Stomach (tissue), 4 donors: ENCODE results near the gene SH3BP2.

Experiments used
- EP300 ChIP-seq: sonication (generic); formaldehyde crosslinking; IDR thresholded peaks from one replicate; pipeline ENCODE4 v1.6.1; 2017; ENCODE audit warnings: antibody characterized with exemption
- POLR2A ChIP-seq, 4 donors: fragments of 450-650 bp; IDR thresholded peaks; one replicate each; pipeline ENCODE4 v1.6.1; 2016; ENCODE audit warnings: antibody characterized with exemption in 4 of 4, control low read depth in 2 of 4, mild to moderate bottlenecking in 1 of 4, moderate library complexity in 1 of 4
- TF ChIP-seq, protein P1 (sequence below), 7 experiments: fragments of 450-650 bp in 4 of 7; fragments of 200-600 bp in 3 of 7; sonication (generic) in 3 of 7; IDR thresholded peaks; one replicate each; pipeline ENCODE4 v1.5.1; 2016 to 2019; ENCODE audit warnings: antibody characterized with exemption in 7 of 7, control low read depth in 2 of 7, mild to moderate bottlenecking in 1 of 7

DNA sequence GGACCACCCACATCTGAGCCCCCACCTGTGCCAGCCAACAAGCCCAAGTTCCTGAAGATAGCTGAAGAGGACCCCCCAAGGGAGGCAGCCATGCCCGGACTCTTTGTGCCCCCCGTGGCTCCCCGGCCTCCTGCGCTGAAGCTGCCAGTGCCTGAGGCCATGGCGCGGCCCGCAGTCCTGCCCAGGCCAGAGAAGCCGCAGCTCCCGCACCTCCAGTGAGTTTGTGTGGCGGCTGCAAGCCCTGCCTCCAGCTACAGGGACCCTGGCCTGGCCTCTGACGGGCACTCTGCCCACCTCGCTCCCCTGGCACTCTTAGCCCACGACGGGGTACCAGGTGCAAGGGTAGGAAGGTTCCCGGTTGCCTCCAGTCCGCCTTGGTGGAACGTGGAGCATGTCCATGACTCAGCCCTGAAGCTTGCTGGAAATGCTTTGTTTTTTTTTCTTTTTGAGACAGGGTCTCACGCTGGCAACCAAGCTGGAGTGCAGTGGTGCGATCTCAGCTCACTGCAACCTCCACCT is 37.1 kb downstream of the SH3BP2 start:
- TF ChIP-seq, protein P1, sequence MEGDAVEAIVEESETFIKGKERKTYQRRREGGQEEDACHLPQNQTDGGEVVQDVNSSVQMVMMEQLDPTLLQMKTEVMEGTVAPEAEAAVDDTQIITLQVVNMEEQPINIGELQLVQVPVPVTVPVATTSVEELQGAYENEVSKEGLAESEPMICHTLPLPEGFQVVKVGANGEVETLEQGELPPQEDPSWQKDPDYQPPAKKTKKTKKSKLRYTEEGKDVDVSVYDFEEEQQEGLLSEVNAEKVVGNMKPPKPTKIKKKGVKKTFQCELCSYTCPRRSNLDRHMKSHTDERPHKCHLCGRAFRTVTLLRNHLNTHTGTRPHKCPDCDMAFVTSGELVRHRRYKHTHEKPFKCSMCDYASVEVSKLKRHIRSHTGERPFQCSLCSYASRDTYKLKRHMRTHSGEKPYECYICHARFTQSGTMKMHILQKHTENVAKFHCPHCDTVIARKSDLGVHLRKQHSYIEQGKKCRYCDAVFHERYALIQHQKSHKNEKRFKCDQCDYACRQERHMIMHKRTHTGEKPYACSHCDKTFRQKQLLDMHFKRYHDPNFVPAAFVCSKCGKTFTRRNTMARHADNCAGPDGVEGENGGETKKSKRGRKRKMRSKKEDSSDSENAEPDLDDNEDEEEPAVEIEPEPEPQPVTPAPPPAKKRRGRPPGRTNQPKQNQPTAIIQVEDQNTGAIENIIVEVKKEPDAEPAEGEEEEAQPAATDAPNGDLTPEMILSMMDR (IDR thresholded peaks at IDR 0.05), result no peak
- TF ChIP-seq EP300, result no peak
- TF ChIP-seq POLR2A (IDR thresholded peaks at IDR 0.05), result no peak
